GM21723 (cell line): ENCODE measurements around the gene ZNF148.
"Not testable (repeated sequence)": the region's sequence is repeated elsewhere in the genome, so short reads cannot be mapped to it uniquely, and the experiment has no call there.

Source experiments
- ATAC-seq: cut with Tn5 transposase; IDR thresholded peaks from one replicate; pipeline ENCODE4 v1.9.1; 2021; ENCODE audit warnings: mild to moderate bottlenecking, moderate library complexity; ENCODE audit not compliant: unreplicated experiment

Gene ZNF148, protein sequence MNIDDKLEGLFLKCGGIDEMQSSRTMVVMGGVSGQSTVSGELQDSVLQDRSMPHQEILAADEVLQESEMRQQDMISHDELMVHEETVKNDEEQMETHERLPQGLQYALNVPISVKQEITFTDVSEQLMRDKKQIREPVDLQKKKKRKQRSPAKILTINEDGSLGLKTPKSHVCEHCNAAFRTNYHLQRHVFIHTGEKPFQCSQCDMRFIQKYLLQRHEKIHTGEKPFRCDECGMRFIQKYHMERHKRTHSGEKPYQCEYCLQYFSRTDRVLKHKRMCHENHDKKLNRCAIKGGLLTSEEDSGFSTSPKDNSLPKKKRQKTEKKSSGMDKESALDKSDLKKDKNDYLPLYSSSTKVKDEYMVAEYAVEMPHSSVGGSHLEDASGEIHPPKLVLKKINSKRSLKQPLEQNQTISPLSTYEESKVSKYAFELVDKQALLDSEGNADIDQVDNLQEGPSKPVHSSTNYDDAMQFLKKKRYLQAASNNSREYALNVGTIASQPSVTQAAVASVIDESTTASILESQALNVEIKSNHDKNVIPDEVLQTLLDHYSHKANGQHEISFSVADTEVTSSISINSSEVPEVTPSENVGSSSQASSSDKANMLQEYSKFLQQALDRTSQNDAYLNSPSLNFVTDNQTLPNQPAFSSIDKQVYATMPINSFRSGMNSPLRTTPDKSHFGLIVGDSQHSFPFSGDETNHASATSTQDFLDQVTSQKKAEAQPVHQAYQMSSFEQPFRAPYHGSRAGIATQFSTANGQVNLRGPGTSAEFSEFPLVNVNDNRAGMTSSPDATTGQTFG

DNA sequence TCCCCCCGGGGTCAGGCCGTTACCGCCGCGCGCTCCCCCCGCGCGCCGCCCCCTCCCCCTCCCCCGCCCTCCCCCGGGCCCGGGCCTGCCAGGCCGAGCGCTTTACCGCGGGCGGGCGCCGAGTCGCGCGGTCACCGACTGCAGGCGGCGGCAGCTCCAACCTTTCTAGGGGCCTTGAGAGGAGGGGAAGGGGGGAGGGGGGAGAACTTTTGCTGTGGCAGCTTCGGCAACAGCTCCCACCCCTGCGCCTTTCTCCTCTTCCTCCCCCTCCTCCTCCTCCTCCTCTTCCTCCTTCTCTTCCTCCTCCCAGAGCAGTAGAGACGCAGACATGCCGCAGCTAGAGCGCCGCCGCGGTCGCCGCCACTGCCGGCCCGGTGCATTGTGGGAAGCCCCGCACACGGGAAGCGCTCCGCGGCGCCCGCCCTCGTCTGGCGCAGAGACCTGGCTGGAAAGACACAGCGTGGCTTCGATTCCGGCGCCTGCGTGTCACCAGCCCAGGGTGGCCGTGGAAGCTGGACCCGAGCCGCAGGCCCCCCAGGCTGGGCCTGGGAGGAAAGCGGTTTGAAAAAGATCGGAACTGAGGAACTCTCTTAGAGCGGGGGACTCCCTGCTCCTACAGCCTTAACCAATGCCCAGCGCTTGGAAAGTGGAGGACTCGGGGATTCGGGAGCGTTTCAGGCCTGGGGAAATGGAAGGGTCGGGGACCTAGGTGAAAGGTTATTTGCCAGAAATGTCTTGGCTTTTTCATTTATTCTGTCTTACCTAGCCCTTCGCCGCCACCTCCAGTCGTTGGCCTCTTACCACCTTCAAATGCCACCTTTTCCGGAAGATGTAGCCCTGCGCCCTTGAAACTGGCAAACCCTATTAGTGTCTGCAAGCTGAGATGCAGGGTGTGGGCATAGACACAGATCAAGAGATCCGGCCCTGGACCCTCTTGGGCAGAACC is at the start of gene ZNF148:
ZNF148 (minus strand) TSS at position 330 of the 946 bp plus-strand sequence. CDS start 61,685 bp downstream, outside the sequence.
- peak; percentile 82 for ATAC-seq

DNA sequence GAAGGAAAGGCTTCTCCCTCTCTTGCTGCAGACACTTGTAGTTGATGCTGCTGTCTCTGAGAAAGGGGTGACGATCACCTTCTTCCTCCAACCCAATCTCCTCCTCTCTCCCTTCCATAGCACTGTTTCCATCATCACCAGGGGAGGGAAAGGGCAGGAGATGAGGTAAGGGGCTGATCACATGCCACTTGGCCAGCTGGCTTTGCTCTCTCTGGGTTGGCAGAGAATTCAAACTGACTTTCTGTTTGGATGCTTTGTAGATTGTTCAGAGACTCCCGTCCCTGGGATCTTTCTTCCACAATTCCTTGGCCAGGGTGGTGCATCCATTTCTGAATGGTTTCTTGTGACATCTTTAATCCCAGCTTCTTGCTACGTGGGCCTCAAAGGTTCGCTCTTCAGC is 43.2 kb upstream of the ZNF148 start:
- no peak for ATAC-seq

DNA sequence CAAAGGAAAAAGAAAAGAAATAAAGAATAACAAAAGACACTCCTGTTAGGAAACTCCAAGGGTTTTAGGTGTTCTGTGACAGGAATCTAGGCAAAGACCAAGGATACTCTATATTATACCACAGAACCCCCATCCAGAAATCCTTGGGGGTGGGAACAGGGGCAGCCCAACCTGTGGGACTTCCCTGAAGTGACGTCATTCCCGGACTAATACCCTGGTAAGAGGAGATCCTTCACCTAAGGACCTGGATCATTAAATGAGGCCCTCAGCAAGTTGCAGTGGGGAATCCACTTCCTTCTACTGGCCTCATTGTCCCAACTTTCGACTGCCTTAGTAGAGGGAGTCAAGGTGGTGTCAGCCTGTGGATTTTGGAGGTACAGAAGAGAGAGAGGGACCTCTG is 41.1 kb upstream of the ZNF148 start:
- ATAC-seq, result no peak

DNA sequence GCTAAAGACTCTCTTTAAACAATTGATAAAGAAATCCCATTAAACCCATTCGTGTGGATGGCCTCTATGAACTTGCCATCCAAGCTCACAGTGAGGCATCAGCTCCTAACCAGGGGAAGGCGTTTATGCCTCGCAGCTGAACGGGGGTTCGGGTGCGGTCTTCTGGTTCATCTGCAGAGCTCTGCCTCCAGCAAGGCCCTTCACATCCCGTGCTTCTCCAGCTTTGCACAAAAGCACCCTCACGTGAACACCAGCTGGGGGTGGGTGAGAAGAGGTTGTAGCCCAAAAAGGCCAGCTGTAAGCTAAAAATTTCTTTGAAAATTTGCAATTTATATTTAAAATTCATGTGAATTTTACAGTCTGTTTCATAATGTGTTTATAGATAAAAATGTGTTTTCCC is 39.5 kb upstream of the ZNF148 start:
- no peak for ATAC-seq

DNA sequence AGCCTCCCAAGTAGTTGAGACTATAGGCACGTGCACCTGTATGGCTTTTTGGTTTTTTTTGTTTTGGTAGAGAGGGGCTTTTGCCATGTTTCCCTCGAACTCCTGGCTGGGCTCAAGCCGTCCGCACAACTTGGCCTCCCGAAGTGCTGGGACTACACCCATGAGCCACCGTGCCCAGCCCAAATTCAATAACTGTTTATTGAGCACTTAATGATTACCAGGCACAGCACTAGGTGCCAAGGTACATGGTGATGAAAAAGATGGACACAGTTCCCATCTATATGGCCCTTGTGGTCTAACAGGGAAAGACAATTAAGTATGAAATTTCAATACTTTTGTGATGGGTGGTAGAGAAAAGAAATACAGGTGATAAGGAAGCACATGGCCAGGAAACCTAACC is 35.8 kb upstream of the ZNF148 start:
- ATAC-seq, result no peak

DNA sequence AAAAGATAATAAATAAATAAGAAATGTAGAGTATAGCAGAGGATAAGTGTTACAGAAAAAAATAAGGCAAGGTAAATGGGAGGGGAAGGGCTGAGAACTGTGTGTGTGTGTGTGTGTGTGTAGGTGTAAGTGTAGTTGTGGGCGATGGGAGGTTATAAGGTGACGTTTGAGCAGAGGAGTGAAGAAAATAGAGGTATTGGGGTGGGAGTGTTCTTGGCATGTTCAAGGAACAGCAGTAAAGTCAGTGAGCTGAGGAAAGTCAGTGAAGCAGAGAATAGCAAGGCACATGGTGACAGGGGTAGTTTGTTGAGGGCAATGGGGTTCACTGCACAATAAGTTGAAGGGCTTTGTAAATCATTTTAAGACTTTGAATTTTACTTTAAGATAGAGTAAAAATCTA is 30.9 kb upstream of the ZNF148 start:
- ATAC-seq, result no peak

DNA sequence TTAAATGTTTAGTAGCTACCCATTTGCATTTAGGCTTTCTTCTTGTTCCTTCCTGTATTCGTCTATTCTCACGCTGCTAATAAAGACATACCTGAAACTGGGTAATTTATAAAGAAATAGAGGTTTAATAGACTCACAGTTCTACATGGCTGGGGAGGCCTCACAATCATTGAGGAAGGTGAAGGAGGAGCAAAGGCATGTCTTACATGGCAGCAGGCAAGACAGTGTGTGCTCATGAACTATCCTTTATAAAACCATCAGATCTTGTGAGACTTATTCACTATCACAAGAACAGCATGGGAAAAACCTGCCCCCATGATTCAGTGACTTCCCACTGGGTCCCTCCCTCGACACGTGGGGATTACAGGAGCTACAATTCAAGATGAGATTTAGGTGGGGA is 30.4 kb upstream of the ZNF148 start:
- ATAC-seq, result not testable (repeated sequence)

DNA sequence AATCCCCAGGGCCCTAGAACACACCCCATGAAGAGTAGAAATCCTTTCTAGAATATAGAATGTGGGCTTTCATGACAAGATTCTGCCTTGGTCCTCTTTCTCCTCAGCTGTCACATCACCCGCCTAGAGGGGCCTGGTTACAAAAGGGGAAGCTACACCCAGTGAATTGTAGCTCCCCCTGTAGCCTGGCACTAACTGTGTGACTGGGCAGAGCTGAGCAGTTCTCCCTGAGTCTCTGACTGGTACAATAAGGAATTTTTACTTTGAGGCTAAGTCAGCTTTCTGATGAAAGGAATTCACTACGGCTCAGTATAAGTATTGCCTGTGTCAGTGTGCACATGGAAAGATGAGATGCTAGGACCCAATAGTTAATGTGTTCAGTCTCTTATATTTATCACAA is 28.7 kb upstream of the ZNF148 start:
- ATAC-seq, result no peak

DNA sequence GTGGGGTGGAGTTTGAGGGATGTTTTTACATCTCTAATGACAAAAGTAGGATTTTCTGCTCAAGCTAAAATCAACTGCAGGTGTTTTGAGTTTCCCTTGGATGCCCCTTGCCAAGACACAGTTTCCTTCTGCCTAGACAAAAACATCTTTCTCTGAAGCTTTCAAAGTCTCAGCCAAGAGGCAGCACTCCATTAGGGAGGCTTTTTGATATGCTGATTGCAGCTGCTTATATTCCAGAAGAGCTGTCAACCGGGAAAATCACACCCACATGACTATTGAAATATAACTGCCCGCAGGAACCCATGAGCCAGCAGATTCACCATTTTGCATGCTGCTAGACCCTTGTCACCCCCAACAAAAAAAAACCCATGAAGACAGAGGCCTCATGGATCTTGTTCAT is 27.5 kb upstream of the ZNF148 start:
- ATAC-seq, result no peak

DNA sequence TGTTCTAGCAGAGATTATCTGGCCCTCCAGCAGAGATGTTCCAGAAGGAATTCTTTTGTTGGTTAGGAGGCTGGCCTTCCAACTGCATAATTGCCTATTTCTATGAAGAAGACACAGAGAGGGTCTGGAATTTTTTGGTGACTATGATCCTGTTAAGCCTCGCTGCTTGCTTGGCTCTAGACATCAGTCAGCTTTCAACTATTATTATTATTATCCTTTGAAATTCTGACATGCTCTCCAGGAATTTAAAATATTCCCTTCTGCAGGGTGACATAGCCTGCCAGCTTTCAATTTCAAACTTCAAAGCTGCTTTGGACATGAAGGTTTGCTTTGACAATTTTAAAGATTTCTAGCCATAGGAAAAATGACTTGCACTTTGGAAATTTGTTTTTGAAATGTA is 26.3 kb upstream of the ZNF148 start:
- no peak for ATAC-seq

DNA sequence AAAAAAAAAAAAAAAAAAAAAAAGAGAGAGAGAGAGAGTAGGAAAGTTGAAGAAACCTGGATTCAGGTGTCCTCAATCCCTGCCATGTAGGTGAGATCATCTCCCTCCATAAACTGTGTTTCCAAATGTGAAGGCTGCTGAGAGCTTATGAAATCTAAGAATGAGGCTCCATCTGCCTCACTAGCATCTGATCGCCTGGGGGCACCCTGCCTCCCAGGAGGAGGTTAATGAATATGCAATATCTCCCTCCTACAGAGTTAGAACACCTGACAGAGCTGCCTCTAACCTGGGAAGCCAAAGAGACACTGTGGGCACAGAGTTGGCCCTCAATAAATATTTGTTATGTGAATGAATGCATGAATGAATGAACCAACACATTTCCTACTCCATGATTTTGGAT is 23.8 kb upstream of the ZNF148 start:
- no peak for ATAC-seq

DNA sequence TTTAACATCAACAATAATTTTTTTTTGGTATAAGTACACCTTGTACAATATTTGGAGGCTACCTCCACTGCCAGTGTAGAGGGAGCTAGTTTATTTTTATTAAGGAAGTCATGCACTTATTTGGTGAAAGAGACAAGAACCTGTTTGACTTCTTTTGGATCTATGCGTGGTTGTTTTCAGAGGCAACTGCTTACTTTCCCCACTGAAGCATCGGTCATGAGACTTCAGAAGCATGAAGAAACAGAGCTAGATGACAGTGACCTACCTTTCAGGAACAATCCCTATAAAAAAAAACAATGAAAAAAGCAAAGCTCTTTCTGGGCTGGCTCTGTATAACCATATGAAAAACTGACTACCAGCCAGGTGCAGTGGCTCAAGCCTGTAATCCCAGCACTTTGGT is 20.0 kb upstream of the ZNF148 start:
- ATAC-seq, result no peak

DNA sequence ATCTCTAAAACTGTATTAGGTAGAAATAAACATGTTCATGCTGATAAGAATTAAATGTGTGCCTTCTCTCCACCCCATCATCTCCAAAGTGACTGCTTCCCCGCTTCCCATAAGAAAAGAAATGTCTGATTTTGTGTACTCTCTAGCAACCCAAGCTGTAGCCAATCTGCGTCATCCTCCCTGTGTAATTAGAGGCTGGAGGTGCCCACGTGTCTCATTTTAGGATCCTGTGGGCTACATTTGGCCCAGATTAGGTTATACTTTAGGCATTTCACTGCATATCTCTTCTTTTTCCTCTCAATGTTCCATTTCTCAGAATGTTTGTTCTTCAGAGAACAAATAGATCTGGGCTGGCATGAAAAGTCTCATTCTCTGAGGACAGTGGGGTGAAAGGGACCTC is 19.3 kb upstream of the ZNF148 start:
- ATAC-seq, result no peak

DNA sequence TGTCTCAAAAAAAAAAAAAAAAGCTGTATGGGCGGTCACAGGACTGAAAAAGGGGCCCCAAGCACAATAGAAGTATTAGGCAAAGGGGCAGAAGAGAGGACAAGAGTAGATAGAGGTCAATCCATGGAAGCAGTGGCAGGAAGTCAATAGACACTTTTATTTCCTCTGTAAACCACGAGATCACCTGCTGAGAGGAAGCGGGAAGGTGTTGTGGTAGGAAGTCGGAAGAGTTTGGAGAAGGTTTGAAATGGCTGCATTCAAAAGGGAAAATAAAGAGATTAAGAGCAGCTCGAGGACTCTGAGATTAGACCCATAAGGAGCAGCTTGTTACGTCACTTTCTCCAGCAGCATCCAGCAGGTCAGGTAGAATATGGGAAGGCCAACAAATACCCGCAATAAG is 14.2 kb upstream of the ZNF148 start:
- no peak for ATAC-seq

DNA sequence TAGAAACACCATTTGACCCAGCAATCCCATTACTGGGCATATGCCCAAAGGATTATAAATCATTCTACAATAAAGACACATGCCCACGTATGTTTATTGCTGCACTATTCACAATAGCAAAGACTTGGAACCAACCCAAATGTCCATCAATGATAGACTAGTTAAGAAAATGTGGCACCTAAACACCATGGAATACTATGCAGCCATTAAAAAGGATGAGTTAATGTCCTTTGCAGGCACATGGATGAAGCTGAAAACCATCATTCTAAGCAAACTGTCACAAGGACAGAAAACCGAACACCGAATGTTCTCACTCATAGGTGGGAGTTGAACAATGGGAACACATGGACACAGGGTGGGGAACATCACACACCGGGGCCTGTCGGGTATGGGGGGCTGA is 13.2 kb upstream of the ZNF148 start:
- ATAC-seq, result not testable (repeated sequence)

DNA sequence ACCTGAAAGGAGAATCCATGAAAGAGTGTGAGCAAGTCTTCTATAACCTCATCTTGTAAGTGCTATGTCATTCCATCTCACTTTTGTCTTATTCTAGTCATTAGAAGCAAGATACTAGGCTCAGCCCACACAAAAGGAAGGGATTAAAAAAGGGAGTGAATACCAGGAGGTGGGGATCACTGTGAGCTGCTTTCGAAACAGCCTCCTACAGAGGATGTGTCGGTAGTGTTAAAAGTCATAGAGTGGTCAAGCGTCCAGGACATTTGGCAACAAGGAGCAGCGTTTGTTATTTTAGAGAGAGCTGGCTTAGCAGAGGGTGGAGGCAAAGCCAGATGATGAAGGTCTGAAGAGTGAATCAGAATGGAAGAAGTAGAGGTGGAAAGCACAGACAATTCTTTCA is 11.7 kb upstream of the ZNF148 start:
- ATAC-seq, result no peak

DNA sequence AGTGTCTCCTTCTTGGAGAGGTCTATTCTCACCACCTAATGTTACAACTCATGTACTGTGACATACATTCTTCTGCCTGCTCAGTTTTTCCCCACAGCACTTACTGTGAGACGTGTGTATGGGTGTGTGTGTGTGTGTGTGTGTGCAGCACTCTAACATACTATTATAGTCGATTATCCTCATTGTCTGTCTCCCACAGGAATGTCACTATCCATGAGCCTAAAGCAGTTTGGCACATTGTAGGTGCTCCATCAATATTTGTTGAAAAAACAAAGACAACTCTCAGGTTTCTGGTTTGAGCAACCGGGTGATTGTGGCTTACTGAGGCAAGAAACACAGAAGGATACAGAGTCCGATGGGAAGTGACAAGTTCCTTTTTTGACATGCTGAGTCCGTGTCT is 8.6 kb upstream of the ZNF148 start:
- no peak for ATAC-seq

DNA sequence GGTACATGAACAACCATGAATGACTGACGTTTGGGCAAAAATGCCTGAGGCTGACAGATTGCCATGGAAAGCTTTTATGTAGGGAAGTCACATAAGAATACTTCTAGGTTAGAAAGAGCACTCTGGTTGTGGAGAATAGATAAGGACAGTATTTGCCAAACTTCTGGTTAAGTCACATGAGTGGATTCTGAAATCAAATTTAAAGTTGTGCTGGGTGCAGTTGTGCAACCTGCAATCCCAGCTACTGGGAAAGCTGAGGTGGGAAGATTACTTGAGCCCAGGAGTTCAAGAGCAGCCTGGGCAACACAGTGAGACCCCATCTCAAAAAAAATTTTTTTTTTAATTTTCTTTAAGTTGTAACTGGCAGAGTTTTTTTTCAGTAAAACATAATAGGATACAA is 7.2 kb upstream of the ZNF148 start:
- ATAC-seq, result no peak

DNA sequence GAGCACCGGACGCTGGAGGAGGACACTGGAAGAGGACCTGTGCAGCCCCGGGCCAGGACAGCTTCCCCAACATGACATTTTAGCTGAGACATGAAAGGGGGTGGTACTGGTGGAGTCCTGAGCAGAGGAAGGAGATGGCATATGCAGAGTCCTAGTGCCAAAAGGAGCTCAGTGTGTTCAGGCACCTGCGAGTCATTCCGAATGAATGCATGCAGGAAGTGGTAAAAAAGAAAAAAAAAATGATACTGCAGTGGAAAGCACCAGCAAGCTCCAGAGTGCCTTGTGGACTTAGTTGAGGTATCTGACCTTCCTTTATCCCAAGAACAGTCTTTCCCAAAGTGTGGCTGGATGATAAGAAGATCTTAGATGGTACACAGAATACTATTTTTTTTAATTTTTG is 6.6 kb upstream of the ZNF148 start:
- ATAC-seq, result no peak

DNA sequence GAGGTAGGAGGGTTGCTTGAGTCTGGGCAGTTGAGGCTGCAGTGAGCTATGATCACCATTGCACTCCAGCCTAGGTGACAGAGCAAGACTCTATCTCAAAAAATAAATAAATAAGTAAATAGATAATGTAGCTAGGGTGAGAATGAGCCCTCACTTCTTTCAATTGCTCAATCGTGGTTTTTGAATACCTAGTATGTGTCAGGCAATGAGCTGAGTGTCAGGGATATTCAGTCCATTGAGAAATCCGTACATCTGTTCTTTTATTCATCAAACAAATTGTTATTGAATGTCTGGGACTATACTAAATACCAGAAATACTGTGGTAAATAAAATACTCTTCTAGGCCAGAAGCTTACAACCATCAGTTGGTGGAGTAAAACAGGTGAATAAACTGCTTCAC is 6.2 kb upstream of the ZNF148 start:
- no peak for ATAC-seq

DNA sequence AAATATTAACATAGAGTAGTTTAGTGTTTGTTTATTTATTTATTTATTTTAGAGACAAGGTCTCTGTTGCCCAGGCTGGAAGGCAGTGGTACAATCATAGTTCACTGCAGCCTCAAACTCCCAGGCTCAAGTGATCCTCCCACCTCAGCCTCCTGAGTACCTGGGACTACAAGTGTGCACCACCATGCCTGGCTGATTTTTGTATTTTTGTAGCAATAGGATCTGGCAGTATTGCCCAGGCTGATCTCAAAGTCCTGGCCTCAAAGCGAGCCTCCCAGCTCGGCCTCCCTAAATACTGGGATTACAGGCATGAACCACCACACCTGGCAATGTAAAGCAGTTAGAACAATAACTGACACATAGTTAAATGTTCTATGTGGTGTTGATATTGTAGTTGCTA is 4.4 kb upstream of the ZNF148 start:
- ATAC-seq, result no peak
